ENCODE data around the gene PPEF1. TPM values are rescaled to one million over a fixed set of nuclear protein-coding genes. Genes with fewer than 3 reads are reported as not detected.

PPEF1 gene
- total RNA-seq, 1 donor from 2014 or later: 0.26 TPM

DNA sequence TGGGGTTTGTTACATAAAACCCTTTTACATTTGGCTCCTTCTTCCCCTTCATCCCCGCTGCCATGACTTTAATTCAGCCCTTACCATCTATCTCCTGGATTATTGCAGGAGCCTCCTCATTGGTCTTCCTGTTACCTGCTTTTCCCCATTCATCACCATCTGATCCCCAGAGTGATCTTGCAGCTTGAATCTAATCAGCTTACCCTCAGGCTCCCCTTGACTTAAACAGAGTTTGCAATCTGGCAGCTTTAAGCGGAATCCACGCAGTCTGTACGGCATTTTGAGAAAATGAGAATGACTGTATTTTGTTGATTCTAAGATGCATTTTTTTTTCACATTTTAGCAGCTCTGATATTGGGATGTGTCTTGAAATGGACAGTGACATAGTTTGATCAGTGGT, 14.9 kb upstream of the PPEF1 start:
- no peak overlapping the region for H3K27ac Mint-ChIP-seq (ENCODE audit: unreplicated experiment)
- H3K4me3 Mint-ChIP-seq: no peak overlapping the region
- peaks cover 7% of the 10 kb centered on the region for H3K27me3 Mint-ChIP-seq (ENCODE audit: low read depth)
- no peaks in the 10 kb centered on the region for H3K4me1 Mint-ChIP-seq
- H3K36me3 Mint-ChIP-seq (ENCODE audit: low read depth): no peaks in the 10 kb centered on the region
- TF ChIP-seq, protein P1, sequence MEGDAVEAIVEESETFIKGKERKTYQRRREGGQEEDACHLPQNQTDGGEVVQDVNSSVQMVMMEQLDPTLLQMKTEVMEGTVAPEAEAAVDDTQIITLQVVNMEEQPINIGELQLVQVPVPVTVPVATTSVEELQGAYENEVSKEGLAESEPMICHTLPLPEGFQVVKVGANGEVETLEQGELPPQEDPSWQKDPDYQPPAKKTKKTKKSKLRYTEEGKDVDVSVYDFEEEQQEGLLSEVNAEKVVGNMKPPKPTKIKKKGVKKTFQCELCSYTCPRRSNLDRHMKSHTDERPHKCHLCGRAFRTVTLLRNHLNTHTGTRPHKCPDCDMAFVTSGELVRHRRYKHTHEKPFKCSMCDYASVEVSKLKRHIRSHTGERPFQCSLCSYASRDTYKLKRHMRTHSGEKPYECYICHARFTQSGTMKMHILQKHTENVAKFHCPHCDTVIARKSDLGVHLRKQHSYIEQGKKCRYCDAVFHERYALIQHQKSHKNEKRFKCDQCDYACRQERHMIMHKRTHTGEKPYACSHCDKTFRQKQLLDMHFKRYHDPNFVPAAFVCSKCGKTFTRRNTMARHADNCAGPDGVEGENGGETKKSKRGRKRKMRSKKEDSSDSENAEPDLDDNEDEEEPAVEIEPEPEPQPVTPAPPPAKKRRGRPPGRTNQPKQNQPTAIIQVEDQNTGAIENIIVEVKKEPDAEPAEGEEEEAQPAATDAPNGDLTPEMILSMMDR (conservative IDR thresholded peaks at IDR 0.05): no peak
- no peak for DNase-seq (ENCODE audit: low read depth, low spot score)
- peaks cover 7% of the 10 kb centered on the region for H3K9me3 Mint-ChIP-seq

DNA sequence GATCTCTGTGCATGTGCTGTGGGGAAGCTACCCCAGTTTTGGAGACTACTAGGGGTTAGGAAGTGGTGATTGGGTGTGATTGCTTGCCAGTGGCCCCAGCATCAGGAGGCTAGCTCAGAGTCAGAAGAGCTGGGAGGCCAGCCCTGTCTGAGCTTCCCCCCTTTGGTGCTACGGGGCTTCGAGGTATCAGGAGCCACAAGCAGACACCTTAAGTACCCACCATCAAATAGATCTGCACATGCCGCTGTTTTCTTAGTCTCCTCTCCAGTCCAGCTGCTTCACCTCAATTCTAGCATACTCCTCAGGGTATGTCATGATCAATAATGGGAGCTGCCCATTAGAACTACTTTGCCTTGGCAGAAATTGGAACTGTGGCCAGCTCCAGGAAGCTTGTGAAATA, 10.8 kb upstream of the PPEF1 start:
- no peak for DNase-seq (ENCODE audit: low read depth, low spot score)
- no peak overlapping the region for H3K27ac Mint-ChIP-seq (ENCODE audit: unreplicated experiment)
- TF ChIP-seq, protein P1 (conservative IDR thresholded peaks at IDR 0.05): no peak
- H3K27me3 Mint-ChIP-seq (ENCODE audit: low read depth): peaks cover 7% of the 10 kb centered on the region
- H3K36me3 Mint-ChIP-seq (ENCODE audit: low read depth): no peaks in the 10 kb centered on the region
- peaks cover 3% of the 10 kb centered on the region for H3K4me1 Mint-ChIP-seq
- no peak overlapping the region for H3K4me3 Mint-ChIP-seq
- H3K9me3 Mint-ChIP-seq: peaks cover 9% of the 10 kb centered on the region

DNA sequence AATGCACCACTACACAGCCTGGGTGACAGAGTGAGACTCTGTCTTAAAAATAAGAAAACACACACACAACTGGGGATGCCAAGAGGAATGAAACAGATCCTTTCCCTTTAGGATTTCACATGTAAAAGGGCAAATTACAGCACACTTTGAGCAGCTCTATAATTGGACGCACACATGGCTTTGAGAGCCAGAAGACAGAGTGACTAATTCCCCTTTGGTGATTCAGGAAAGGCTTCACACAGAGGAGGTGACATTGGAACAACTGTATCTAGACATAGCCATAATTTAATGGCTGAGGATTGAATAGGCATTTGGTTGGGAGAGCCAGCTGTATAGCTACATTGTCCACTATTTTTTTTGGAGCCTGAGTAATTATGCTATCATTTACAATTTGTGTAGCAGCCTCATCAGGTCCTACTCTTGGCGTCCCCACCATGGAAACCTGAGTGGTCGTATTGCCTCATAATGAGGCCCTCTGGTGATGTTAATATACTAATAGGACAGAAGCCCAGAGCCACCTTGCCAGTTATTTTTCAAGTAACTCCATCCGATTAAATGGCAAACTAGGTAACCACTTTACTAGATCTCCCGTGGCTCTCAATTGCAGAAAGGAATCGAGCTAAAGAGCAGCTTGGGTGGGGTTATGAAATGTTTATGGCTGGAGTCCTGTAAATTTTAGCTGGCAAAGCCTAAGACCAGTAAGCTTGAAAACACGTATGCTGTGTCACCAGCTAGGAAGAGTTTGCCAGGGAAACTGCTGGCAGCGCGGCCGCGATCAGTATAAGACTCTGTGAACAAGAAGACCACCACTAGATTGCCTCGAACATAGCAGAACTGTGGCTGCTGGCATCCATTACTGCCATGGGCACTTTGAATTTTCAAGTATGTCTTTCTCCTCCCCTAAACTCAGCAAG, 8.5 kb upstream of the PPEF1 start:
- Mint-ChIP-seq H3K4me3 (no peak overlapping the region), H3K9me3 (peaks cover 6% of the 10 kb centered on the region), H3K36me3 (ENCODE audit: low read depth) (no peaks in the 10 kb centered on the region), H3K27me3 (ENCODE audit: low read depth) (no peaks in the 10 kb centered on the region), H3K27ac (ENCODE audit: unreplicated experiment) (no peak overlapping the region), H3K4me1 (peaks cover 3% of the 10 kb centered on the region)
- DNase-seq (ENCODE audit: low read depth, low spot score): no peak
- TF ChIP-seq, protein P1 (conservative IDR thresholded peaks at IDR 0.05): no peak

DNA sequence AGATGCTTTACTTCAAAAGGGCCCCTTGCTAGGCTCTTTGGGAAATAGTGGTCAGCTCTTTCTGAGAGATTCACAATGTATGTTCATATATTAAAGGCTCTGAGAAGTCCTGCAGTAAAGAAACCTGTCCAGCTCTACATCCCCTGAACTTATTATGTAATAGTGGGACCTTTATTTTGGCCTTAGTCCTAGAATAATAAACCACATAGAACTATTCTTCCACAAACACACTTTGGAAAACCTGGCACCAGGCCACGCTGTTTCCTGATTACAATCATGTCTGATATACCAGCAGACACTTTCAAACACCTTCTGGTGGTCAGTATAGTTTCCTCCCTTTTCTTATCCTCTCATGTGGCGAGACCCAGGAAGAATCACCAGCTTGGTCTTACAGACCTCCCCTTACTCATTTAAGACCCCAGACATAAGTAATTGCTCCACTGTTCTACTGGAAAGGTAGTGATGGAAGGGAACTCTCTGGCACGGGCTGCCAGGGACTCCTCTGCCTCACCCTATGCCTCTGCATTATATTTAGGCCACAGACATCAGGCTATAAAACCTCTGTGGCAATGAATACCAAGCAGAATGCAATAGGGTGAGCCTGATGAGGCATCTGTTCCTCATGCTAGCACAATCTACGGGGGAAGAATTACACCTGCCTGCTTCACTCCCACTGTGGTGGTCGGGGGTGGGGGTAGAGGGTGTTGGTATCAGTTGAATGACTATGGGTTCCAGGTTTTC, 5.7 kb upstream of the PPEF1 start:
- H3K27me3 Mint-ChIP-seq (ENCODE audit: low read depth): no peaks in the 10 kb centered on the region
- TF ChIP-seq, protein P1 (conservative IDR thresholded peaks at IDR 0.05): no peak
- H3K4me1 Mint-ChIP-seq: peaks cover 3% of the 10 kb centered on the region
- H3K36me3 Mint-ChIP-seq (ENCODE audit: low read depth): no peaks in the 10 kb centered on the region
- no peak overlapping the region for H3K4me3 Mint-ChIP-seq
- DNase-seq (ENCODE audit: low read depth, low spot score): no peak
- peaks cover 2% of the 10 kb centered on the region for H3K9me3 Mint-ChIP-seq
- H3K27ac Mint-ChIP-seq (ENCODE audit: unreplicated experiment): no peak overlapping the region

DNA sequence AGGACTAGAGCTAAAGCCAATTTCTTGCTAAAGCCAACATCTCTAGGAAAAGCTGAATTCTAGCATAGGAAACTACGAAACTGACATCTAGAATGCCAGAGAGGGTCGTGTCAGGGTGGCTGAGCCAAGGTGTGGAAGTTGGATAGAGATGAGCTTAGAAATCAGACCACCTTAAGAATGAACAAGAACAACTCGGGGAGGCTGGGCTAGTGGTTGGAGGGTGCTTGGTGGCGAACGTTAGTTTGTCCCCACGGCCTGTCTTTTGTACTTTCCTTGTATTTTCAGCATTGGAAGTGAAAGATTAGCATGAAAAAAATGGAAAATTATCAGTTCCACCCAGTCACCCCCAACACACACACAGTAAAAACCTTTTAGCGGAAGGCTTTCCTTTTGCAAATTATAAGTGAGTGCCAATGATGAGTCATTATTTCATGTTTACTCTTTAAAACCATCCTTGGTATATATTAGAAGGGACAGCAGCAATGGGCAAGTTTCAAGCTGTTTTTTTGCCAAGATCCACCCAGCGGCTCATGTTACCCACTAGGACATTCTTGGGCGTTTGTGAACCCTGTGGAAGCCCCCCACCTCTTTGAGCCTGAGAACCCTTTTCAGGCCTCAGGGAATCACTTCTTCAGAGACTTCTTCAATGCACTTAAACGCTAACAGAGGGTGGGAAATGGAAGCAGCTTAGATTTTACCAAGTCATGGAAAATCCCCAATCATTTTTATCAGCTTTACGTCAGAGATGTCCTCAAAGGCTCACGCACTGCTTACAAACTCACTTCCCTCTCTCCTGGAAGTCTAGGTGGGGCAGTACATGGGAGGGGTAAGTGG, 4.9 kb upstream of the PPEF1 start:
- no peak for DNase-seq (ENCODE audit: low read depth, low spot score)
- TF ChIP-seq, protein P1 (conservative IDR thresholded peaks at IDR 0.05): no peak
- no peaks in the 10 kb centered on the region for H3K36me3 Mint-ChIP-seq (ENCODE audit: low read depth)
- H3K27me3 Mint-ChIP-seq (ENCODE audit: low read depth): no peaks in the 10 kb centered on the region
- H3K9me3 Mint-ChIP-seq: peaks cover 2% of the 10 kb centered on the region
- peaks cover 3% of the 10 kb centered on the region for H3K4me1 Mint-ChIP-seq
- H3K27ac Mint-ChIP-seq (ENCODE audit: unreplicated experiment): no peak overlapping the region
- H3K4me3 Mint-ChIP-seq: no peak overlapping the region

All from neural crest cell (in vitro differentiated cells).